WTC11 (cell line): ENCODE measurements around the gene RAPGEF3. TPM values are rescaled to one million over a fixed set of nuclear protein-coding genes. Genes with fewer than 3 reads are reported as not detected.

Experiments
- ATAC-seq: fragments of 200-7000 bp; cut with Tn5 transposase; 2 replicates; pipeline ENCODE4 v1.10.0; 2021; ENCODE audit warnings: mild to moderate bottlenecking, moderate library complexity
- CTCF ChIA-PET: fragments of 300-600 bp; sonication (Branson Sonifier 250); formaldehyde crosslinking; loops from one replicate; lab custom pipeline; 2021; ENCODE audit warnings: antibody characterized with exemption; lab: Charles Lee
- POLR2A ChIA-PET: fragments of 350-600 bp; sonication (Branson Sonifier 250); formaldehyde crosslinking; loops from one replicate; lab custom pipeline; 2021; ENCODE audit warnings: antibody characterized with exemption; lab: Charles Lee
- DNase-seq: peaks from one replicate; pipeline ENCODE4 v3.0.0; 2021; ENCODE audit warnings: low spot score
- H3K27ac Mint-ChIP-seq: 2 replicates; pipeline ENCODE4 v1.8.0; 2021; ENCODE audit warnings: mixed read lengths
- H3K27me3 Mint-ChIP-seq: 2 replicates; pipeline ENCODE4 v1.8.0; 2021; ENCODE audit warnings: low read depth, mild to moderate bottlenecking, moderate library complexity, mixed read lengths
- H3K36me3 Mint-ChIP-seq: 2 replicates; pipeline ENCODE4 v1.8.0; 2021; ENCODE audit warnings: mixed read lengths
- H3K4me1 Mint-ChIP-seq: 2 replicates; pipeline ENCODE4 v1.8.0; 2022; ENCODE audit warnings: mixed read lengths
- H3K4me3 Mint-ChIP-seq: 2 replicates; pipeline ENCODE4 v1.8.0; 2021; ENCODE audit warnings: mild to moderate bottlenecking, moderate library complexity, mixed read lengths
- H3K9me3 Mint-ChIP-seq: 2 replicates; pipeline ENCODE4 v1.8.0; 2021; ENCODE audit warnings: mixed read lengths
- ARID4B ChIP-seq: sonication (generic); formaldehyde crosslinking; IDR thresholded peaks from 2 replicates; pipeline ENCODE4 v1.8.0; 2023; ENCODE audit warnings: missing genetic modification reagents, mild to moderate bottlenecking, borderline replicate concordance
- CBFB ChIP-seq: sonication (generic); formaldehyde crosslinking; IDR thresholded peaks from 2 replicates; pipeline ENCODE4 v1.8.1; 2022; ENCODE audit warnings: mild to moderate bottlenecking, low read depth, missing genetic modification reagents
- CREM ChIP-seq: sonication (generic); formaldehyde crosslinking; IDR thresholded peaks from 2 replicates; pipeline ENCODE4 v1.8.1; 2022; ENCODE audit warnings: mild to moderate bottlenecking, missing genetic modification reagents, moderate library complexity
- EMX1 ChIP-seq: fragments of 250-450 bp; sonication (Bioruptor Pico); IDR thresholded peaks from 2 replicates; pipeline ENCODE4 v1.8.0; 2021; ENCODE audit warnings: mild to moderate bottlenecking
- ESRRA ChIP-seq: sonication (generic); formaldehyde crosslinking; IDR thresholded peaks from 2 replicates; pipeline ENCODE4 v1.8.1; 2022; ENCODE audit warnings: mild to moderate bottlenecking, missing genetic modification reagents, borderline replicate concordance
- GABPB1 ChIP-seq: sonication (generic); formaldehyde crosslinking; IDR thresholded peaks from 2 replicates; pipeline ENCODE4 v1.8.1; 2023; ENCODE audit warnings: mild to moderate bottlenecking, missing genetic modification reagents
- HMGA2 ChIP-seq: fragments of 250-450 bp; sonication (Bioruptor Pico); IDR thresholded peaks from 2 replicates; pipeline ENCODE4 v1.4.0; 2021; ENCODE audit warnings: mild to moderate bottlenecking, moderate library complexity
- IRF2 ChIP-seq: sonication (generic); formaldehyde crosslinking; IDR thresholded peaks from 2 replicates; pipeline ENCODE4 v1.8.0; 2022; ENCODE audit warnings: low read depth, missing genetic modification reagents, borderline replicate concordance
- JUN ChIP-seq: sonication (generic); formaldehyde crosslinking; IDR thresholded peaks from 2 replicates; pipeline ENCODE4 v1.8.0; 2023; ENCODE audit warnings: mild to moderate bottlenecking, missing genetic modification reagents
- NR1H2 ChIP-seq: sonication (generic); formaldehyde crosslinking; IDR thresholded peaks from 2 replicates; pipeline ENCODE4 v1.9.0; 2021; ENCODE audit warnings: mild to moderate bottlenecking, moderate library complexity, missing genetic modification reagents
- NR2C2 ChIP-seq: sonication (generic); formaldehyde crosslinking; IDR thresholded peaks from 2 replicates; pipeline ENCODE4 v1.8.0; 2022; ENCODE audit warnings: mild to moderate bottlenecking, missing genetic modification reagents
- PRDM15 ChIP-seq: sonication (generic); formaldehyde crosslinking; IDR thresholded peaks from 2 replicates; pipeline ENCODE4 v1.8.0; 2022; ENCODE audit warnings: missing genetic modification reagents
- SMAD3 ChIP-seq: sonication (generic); formaldehyde crosslinking; IDR thresholded peaks from 2 replicates; pipeline ENCODE4 v1.8.0; 2022; ENCODE audit warnings: missing genetic modification reagents, mild to moderate bottlenecking, borderline replicate concordance
- SMAD4 ChIP-seq: sonication (generic); formaldehyde crosslinking; IDR thresholded peaks from 2 replicates; pipeline ENCODE4 v1.8.0; 2022; ENCODE audit warnings: mild to moderate bottlenecking, missing genetic modification reagents
- SOX15 ChIP-seq: fragments of 250-450 bp; sonication (Bioruptor Pico); IDR thresholded peaks from 2 replicates; pipeline ENCODE4 v1.9.0; 2021; ENCODE audit warnings: mild to moderate bottlenecking
- USF1 ChIP-seq: sonication (generic); formaldehyde crosslinking; IDR thresholded peaks from 2 replicates; pipeline ENCODE4 v1.8.0; 2022; ENCODE audit warnings: mild to moderate bottlenecking, missing genetic modification reagents
- ZNF263 ChIP-seq: sonication (generic); formaldehyde crosslinking; IDR thresholded peaks from 2 replicates; pipeline ENCODE4 v1.8.1; 2022; ENCODE audit warnings: low read depth, mild to moderate bottlenecking, moderate library complexity, missing genetic modification reagents
- ZNF396 ChIP-seq: fragments of 250-450 bp; sonication (Bioruptor Pico); IDR thresholded peaks from 2 replicates; pipeline ENCODE4 v1.8.0; 2021; ENCODE audit warnings: mild to moderate bottlenecking, moderate library complexity, borderline replicate concordance
- total RNA-seq: library from RNA; stranded (reverse); gene quantifications from 3 replicates; pipeline ENCODE4 v1.2.3, GENCODE V29; 2021
- TF ChIP-seq, protein P1 (sequence below): sonication (generic); formaldehyde crosslinking; IDR thresholded peaks from 2 replicates; pipeline ENCODE4 v1.8.1; 2022; ENCODE audit warnings: mild to moderate bottlenecking, moderate library complexity, missing genetic modification reagents
- TF ChIP-seq, protein P2 (sequence below): sonication (generic); formaldehyde crosslinking; IDR thresholded peaks from 2 replicates; pipeline ENCODE4 v1.8.0; 2022; ENCODE audit warnings: mild to moderate bottlenecking, missing genetic modification reagents
- TF ChIP-seq, protein P3 (sequence below): sonication (generic); formaldehyde crosslinking; conservative IDR thresholded peaks from 2 replicates; pipeline ENCODE4 v1.8.1; 2022; ENCODE audit warnings: mild to moderate bottlenecking, missing genetic modification reagents

Gene RAPGEF3
- total RNA-seq, 1 experiment from 2014 or later: 13.3 TPM

DNA sequence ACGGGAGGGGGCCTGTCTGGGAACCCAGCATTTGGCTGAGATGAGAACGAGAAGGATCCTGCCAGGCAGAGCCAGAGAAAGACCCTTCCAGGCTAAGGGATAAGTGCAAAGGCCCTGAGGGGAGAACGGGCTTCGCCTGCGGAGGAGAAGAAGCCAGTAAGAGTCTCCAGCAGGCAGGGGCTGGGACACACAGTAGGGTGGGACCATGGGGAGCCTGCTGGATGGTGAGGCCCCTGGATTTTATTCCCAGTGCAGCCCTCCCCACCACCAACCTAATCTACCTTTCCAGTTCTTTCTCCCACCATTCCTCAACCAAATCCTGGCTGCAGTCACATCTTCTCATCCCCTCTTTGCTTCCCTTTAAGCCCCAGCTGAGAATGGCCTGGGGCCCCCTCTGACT, 12.6 kb downstream of the RAPGEF3 start:
- Mint-ChIP-seq H3K4me3 (no peak overlapping the region), H3K27ac (no peak overlapping the region), H3K36me3 (no peaks in the 10 kb centered on the region), H3K27me3 (peaks cover 7% of the 10 kb centered on the region; the same call in 1 of the 2 replicates), H3K4me1 (peaks cover 33% of the 10 kb centered on the region), H3K9me3 (no peaks in the 10 kb centered on the region)
- TF ChIP-seq HMGA2 (no peak), NR1H2 (CRISPR knock-in tag) (no peak), JUN (CRISPR knock-in tag) (no peak), ZNF263 (CRISPR knock-in tag) (no peak), USF1 (CRISPR knock-in tag) (no peak), IRF2 (CRISPR knock-in tag) (no peak), CBFB (no peak), ZNF396 (no peak), NR2C2 (CRISPR knock-in tag) (no peak), SMAD4 (no peak), GABPB1 (CRISPR knock-in tag) (no peak), SMAD3 (no peak), CREM (CRISPR knock-in tag) (no peak)
- TF ChIP-seq, protein P1, sequence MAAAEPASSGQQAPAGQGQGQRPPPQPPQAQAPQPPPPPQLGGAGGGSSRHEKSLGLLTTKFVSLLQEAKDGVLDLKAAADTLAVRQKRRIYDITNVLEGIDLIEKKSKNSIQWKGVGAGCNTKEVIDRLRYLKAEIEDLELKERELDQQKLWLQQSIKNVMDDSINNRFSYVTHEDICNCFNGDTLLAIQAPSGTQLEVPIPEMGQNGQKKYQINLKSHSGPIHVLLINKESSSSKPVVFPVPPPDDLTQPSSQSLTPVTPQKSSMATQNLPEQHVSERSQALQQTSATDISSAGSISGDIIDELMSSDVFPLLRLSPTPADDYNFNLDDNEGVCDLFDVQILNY (CRISPR knock-in tag): no peak
- TF ChIP-seq, protein P2, sequence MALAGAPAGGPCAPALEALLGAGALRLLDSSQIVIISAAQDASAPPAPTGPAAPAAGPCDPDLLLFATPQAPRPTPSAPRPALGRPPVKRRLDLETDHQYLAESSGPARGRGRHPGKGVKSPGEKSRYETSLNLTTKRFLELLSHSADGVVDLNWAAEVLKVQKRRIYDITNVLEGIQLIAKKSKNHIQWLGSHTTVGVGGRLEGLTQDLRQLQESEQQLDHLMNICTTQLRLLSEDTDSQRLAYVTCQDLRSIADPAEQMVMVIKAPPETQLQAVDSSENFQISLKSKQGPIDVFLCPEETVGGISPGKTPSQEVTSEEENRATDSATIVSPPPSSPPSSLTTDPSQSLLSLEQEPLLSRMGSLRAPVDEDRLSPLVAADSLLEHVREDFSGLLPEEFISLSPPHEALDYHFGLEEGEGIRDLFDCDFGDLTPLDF (CRISPR knock-in tag): no peak
- TF ChIP-seq, protein P3, sequence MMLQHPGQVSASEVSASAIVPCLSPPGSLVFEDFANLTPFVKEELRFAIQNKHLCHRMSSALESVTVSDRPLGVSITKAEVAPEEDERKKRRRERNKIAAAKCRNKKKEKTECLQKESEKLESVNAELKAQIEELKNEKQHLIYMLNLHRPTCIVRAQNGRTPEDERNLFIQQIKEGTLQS (CRISPR knock-in tag): no peak
- DNase-seq (no peak), ATAC-seq (no peak)
- CTCF ChIA-PET: interaction anchor here (2.0 to 2.3 kb wide), 2 partner anchors 12 to 21 kb away, joined by 7 to 12 read pairs; partner anchors contain the start of gene RAPGEF3
- POLR2A ChIA-PET: no interaction called here

- ChIA-PET CTCF (interaction anchor here (2.1 to 15.4 kb wide), 8 partner anchors 10 to 95 kb away, joined by 6 to 735 read pairs (median 46); partner anchors contain the start of genes RAPGEF3, RPAP3 and SLC48A1), POLR2A (interaction anchor here (3.4 kb wide), 1 partner anchor 33 kb away, joined by 17 read pairs; no protein-coding TSS in a partner anchor)
- Mint-ChIP-seq H3K4me3 (no peak overlapping the region), H3K27ac (no peak overlapping the region), H3K9me3 (no peaks in the 10 kb centered on the region), H3K36me3 (no peaks in the 10 kb centered on the region), H3K27me3 (peaks cover 7% of the 10 kb centered on the region; the same call in 1 of the 2 replicates), H3K4me1 (peaks cover 33% of the 10 kb centered on the region)
- ATAC-seq: no peak
- no peak for DNase-seq
- TF ChIP-seq EMX1 (CRISPR knock-in tag) (no peak), CBFB (no peak), SMAD4 (no peak)
These were observed 13.1 kb downstream of the RAPGEF3 start for GRCh38 chr12:47745485-47746041.

DNA sequence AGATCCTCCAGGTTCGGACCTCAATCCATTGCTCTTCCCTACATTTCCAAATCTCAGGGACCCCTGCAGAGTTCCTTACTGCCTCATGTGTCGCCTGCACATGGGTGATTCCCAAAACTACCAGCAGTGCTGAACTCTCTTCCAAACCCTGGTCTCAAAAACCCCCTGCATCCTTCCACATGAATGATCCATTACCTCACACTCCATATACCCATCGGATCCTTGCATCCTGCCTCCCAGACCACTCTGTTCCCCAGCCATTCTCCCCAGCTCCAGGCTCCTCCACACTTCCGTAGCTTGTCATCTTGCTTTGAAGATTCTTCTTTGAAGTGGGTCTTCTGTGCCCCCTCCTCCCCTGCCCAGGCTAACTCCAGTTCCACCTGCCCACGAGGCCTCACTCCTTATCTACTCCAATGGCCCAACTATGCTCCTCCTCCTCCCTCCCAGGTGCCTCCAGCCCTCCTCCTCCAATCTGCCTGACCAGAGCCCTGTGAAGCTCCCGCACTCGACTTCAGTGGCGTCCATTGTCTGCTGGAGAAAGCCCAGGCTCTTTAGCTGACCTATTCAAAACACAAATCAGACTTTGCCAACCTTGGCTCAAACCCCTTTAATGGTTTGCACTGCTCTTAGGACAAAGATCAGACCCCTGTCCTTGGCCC, 13.8 kb downstream of the RAPGEF3 start:
- POLR2A ChIA-PET: interaction anchor here (1.3 to 3.4 kb wide), 2 partner anchors 15 to 34 kb away, joined by 3 to 17 read pairs; no protein-coding TSS in a partner anchor
- CTCF ChIA-PET: interaction anchor here (0.7 to 15.4 kb wide), 12 partner anchors 11 to 197 kb away, joined by 3 to 735 read pairs (median 36); partner anchors contain the start of genes HDAC7, RAPGEF3, RPAP3 and SLC48A1
- Mint-ChIP-seq H3K27ac (no peak overlapping the region), H3K4me1 (peaks cover 33% of the 10 kb centered on the region), H3K27me3 (peaks cover 7% of the 10 kb centered on the region; the same call in 1 of the 2 replicates), H3K4me3 (no peak overlapping the region), H3K9me3 (no peaks in the 10 kb centered on the region), H3K36me3 (no peaks in the 10 kb centered on the region)
- DNase-seq (no peak), ATAC-seq (no peak)
- TF ChIP-seq ESRRA (no peak), SOX15 (CRISPR knock-in tag) (no peak), ARID4B (CRISPR knock-in tag) (no peak), CBFB (no peak), PRDM15 (CRISPR knock-in tag) (no peak)
